ENCODE measurements around the gene CHRNA7.

Gene CHRNA7

DNA sequence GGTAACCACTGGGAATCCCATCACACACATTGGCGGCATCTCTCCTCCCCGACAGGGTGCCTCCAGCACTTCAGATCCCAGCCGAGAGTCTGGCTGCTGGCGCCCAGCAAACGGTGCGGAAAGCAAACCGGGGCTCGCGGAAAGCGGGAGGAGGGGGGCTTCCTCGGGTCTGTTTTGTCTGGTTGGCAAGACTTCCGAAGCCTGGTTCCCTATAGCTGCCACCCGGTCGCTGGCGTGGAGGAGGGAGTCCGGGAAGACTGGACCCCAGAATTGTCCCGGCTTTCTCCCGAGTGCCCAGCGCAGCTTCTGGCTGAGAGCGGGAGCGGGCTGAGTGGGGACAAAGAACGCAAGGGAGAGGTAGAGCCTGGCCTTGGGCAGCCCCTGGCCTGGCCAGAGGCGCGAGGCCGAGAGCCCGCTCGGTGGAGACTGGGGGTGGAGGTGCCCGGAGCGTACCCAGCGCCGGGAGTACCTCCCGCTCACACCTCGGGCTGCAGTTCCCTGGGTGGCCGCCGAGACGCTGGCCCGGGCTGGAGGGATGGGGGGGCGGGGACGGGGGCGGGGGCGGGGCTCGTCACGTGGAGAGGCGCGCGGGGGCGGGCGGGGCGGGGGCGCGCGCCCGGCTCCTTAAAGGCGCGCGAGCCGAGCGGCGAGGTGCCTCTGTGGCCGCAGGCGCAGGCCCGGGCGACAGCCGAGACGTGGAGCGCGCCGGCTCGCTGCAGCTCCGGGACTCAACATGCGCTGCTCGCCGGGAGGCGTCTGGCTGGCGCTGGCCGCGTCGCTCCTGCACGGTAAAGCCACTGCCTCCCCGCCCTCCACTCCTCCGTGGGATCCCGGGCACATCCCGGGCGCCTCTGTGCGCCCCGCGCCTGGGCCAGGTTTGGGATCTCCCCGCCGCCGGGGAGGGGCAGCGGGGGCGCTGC is at the start of gene CHRNA7:
CHRNA7 (plus strand) TSS at position 654 of the 920 bp plus-strand sequence; CDS start at position 734, 80 bp downstream.
- H3K4me3 ChIP-seq (ENCODE audit: low read length): peak within 1 kb of the TSS; percentile 66
- TF ChIP-seq, protein P1, sequence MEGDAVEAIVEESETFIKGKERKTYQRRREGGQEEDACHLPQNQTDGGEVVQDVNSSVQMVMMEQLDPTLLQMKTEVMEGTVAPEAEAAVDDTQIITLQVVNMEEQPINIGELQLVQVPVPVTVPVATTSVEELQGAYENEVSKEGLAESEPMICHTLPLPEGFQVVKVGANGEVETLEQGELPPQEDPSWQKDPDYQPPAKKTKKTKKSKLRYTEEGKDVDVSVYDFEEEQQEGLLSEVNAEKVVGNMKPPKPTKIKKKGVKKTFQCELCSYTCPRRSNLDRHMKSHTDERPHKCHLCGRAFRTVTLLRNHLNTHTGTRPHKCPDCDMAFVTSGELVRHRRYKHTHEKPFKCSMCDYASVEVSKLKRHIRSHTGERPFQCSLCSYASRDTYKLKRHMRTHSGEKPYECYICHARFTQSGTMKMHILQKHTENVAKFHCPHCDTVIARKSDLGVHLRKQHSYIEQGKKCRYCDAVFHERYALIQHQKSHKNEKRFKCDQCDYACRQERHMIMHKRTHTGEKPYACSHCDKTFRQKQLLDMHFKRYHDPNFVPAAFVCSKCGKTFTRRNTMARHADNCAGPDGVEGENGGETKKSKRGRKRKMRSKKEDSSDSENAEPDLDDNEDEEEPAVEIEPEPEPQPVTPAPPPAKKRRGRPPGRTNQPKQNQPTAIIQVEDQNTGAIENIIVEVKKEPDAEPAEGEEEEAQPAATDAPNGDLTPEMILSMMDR (conservative IDR thresholded peaks at IDR 0.05; ENCODE audit: low read depth, low read length): peak; percentile 5
- no peak for DNase-seq (ENCODE audit: low read depth)

DNA sequence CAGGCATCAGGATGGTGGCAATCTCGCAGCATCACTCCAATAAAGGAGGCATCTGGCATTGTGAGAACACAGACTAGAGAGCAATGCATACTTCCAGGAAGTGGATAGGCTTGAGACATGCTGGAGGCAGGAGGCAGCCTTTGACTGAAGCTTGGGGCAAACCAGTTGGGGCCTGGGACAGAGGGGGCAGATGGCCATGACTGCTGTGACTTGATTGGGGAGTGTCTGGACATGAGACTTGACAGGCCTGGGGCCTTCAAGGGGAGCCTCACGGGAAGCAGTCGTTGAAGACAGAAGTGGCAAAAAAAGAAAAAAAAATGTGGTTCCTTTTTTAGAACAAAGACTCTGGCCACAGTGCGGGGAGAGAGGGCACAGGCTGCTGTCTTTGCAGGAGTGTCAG is 44.7 kb upstream of the CHRNA7 start:
- no peak overlapping the region for H3K4me3 ChIP-seq (ENCODE audit: low read length)
- no peak for DNase-seq (ENCODE audit: low read depth)
- TF ChIP-seq, protein P1 (conservative IDR thresholded peaks at IDR 0.05; ENCODE audit: low read depth, low read length): no peak

DNA sequence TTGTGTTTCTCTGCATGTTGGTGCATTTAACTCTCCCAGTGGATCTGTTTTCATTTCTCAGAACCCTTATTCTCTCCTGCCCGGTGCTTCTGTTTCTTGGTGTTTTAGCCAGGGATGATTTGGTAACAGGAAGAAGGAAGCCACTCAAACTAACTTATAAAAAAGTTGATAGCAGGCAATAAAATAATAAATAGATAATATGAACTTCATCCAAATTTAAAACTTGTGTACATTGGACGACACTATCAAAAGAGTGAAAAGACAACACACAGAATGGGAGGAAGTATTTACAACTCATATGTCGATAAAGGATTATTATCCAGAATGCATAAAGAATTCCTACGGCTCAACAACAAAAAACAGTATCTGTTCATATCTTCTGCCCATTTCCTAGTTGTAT is 37.3 kb upstream of the CHRNA7 start:
- DNase-seq (ENCODE audit: low read depth): no peak
- TF ChIP-seq, protein P1 (conservative IDR thresholded peaks at IDR 0.05; ENCODE audit: low read depth, low read length): no peak

DNA sequence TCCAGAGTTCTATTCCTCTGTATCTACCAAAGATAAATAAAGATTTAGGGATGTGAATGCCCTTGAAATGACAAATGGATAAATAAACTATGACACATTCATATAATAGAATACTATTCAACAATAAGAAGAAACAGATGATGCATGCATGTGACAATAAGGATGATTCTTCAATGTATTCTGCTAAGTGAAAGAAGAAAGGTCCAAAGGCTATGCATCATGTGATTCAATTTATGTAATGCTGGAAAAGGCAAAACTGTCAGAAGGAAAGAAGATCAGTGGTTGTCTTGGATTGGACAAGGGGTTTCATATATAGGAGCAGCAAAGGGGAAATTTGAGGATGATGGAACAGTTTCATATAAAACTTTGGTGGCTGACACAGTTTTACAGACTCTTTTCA is 32.6 kb upstream of the CHRNA7 start:
- no peak overlapping the region for H3K4me3 ChIP-seq (ENCODE audit: low read length)
- no peak for DNase-seq (ENCODE audit: low read depth)
- TF ChIP-seq, protein P1 (conservative IDR thresholded peaks at IDR 0.05; ENCODE audit: low read depth, low read length): no peak

More for the DNA sequence above, 37.3 kb upstream of the CHRNA7 start:
- H3K4me3 ChIP-seq (ENCODE audit: low read length): no peak overlapping the region

DNA sequence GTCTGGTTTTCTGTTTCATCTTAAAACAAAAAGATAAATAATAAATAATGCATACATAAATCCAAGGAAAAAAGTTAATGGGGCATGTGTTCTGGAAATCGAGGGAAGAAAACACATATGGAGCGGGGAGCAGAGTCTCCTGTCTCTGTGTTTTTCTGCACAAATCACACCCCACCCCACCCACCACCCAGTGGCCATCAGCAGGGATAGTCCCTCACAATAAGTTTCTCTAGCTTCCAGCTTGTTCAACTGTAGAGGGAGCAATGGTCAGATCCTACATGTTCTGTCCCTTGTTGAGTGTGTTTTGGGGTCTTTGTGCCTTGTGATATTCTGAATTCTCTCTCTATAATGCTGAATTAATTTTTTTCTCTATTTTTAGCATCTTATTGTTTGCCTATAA is 26.8 kb upstream of the CHRNA7 start:
- TF ChIP-seq, protein P1 (conservative IDR thresholded peaks at IDR 0.05; ENCODE audit: low read depth, low read length): no peak
- DNase-seq (ENCODE audit: low read depth): no peak
- H3K4me3 ChIP-seq (ENCODE audit: low read length): no peak overlapping the region

DNA sequence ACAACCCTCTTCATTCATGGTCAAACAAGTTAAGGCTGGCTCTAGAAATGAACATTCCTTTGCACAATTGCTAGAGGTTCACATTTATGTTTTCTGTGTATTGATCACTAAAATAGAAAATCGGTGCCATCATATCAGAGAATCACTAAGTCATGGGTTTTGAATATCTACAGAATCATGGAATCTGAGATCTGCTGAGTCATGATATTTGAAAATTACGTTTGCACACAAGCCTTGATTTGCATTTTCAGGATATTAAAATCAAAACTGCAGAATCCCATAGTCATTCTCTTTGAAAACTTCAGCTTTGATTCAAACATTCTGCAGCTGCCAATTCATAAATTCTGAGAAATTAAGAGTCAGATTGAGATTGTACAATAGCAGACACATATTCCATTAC is 26.1 kb upstream of the CHRNA7 start:
- no peak for DNase-seq (ENCODE audit: low read depth)
- no peak overlapping the region for H3K4me3 ChIP-seq (ENCODE audit: low read length)
- TF ChIP-seq, protein P1 (conservative IDR thresholded peaks at IDR 0.05; ENCODE audit: low read depth, low read length): no peak
